Endodermal cell (in vitro differentiated cells): Measurements from ENCODE around the gene GNPAT. TPM values are rescaled to one million over a fixed set of nuclear protein-coding genes. Genes with fewer than 3 reads are reported as not detected.

Source experiments
- DNase-seq: peaks from one replicate; pipeline ENCODE4 v3.0.0-alpha.2; 2017
- H3K27ac ChIP-seq: 2 replicates; pipeline ENCODE4 v1.5.1; 2013; ENCODE audit warnings: mild to moderate bottlenecking, low read depth, low read length, moderate library complexity
- H3K27me3 ChIP-seq: 2 replicates; pipeline ENCODE4 v1.6.1; 2013; ENCODE audit warnings: mild to moderate bottlenecking, low read length, moderate library complexity; ENCODE audit not compliant: insufficient read depth, control insufficient read depth, poor library complexity, severe bottlenecking
- H3K36me3 ChIP-seq: 2 replicates; pipeline ENCODE4 v1.7.0; 2013; ENCODE audit warnings: mild to moderate bottlenecking, low read length, moderate library complexity; ENCODE audit not compliant: control insufficient read depth, insufficient read depth
- H3K4me1 ChIP-seq: one replicate; pipeline ENCODE4 v1.7.0; 2013; ENCODE audit warnings: low read length; ENCODE audit not compliant: control insufficient read depth, insufficient read depth
- H3K4me3 ChIP-seq: 2 replicates; pipeline ENCODE4 v1.5.1; 2013; ENCODE audit warnings: mild to moderate bottlenecking, low read length, moderate library complexity
- H3K9ac ChIP-seq: 2 replicates; pipeline ENCODE4 v1.6.1; 2013; ENCODE audit warnings: mild to moderate bottlenecking, low read length, moderate library complexity; ENCODE audit not compliant: poor library complexity, severe bottlenecking; ENCODE audit errors: extremely low read depth
- H3K9me3 ChIP-seq: 2 replicates; pipeline ENCODE4 v1.6.1; 2013; ENCODE audit warnings: mild to moderate bottlenecking, low read length, moderate library complexity; ENCODE audit not compliant: control insufficient read depth
- H3K27ac Mint-ChIP-seq: 2 replicates; pipeline ENCODE4 v1.8.0; 2020; ENCODE audit warnings: mixed read lengths
- H3K27me3 Mint-ChIP-seq: 2 replicates; pipeline ENCODE4 v1.8.0; 2021; ENCODE audit warnings: mild to moderate bottlenecking, mixed read lengths; ENCODE audit not compliant: insufficient read depth
- H3K36me3 Mint-ChIP-seq: 2 replicates; pipeline ENCODE4 v1.8.0; 2020; ENCODE audit warnings: low read depth, mixed read lengths
- H3K4me1 Mint-ChIP-seq: 2 replicates; pipeline ENCODE4 v1.8.0; 2020; ENCODE audit warnings: mixed read lengths
- H3K4me3 Mint-ChIP-seq: 2 replicates; pipeline ENCODE4 v1.8.0; 2020; ENCODE audit warnings: mild to moderate bottlenecking, moderate library complexity, mixed read lengths
- H3K9me3 Mint-ChIP-seq: 2 replicates; pipeline ENCODE4 v1.8.0; 2020; ENCODE audit warnings: mild to moderate bottlenecking, mixed read lengths
- CTCF ChIP-seq: fragments of 200-600 bp; sonication (generic); conservative IDR thresholded peaks from 2 replicates; pipeline ENCODE4 v1.5.0; 2021; ENCODE audit warnings: antibody characterized with exemption, mild to moderate bottlenecking
- WGBS, 2 experiments: methylation state at CpG; one replicate each; pipeline versions ENCODE4 v1.1.5 to v1.1.7; 2013; ENCODE audit warnings: missing lambda C conversion rate in 2 of 2, mixed read lengths in 1 of 2; ENCODE audit not compliant: insufficient coverage in 1 of 2, insufficient read length in 1 of 2; 5-methylcytosine and 5-hydroxymethylcytosine counted together
- total RNA-seq, 2 donors: library from RNA; stranded (reverse); fragmentation: NEBNext Ultra II Directional in 1 of 2; extraction: Animal tissue kit (Norgen Biotek cat#: 25700) in 1 of 2; gene quantifications; 2 replicates in 1 of 2; 3 replicates in 1 of 2; pipeline ENCODE4 v1.2.1, GENCODE V29; 2021

GNPAT gene
- total RNA-seq, 2 donors from 2014 or later = 56.5 to 69.1 TPM

DNA sequence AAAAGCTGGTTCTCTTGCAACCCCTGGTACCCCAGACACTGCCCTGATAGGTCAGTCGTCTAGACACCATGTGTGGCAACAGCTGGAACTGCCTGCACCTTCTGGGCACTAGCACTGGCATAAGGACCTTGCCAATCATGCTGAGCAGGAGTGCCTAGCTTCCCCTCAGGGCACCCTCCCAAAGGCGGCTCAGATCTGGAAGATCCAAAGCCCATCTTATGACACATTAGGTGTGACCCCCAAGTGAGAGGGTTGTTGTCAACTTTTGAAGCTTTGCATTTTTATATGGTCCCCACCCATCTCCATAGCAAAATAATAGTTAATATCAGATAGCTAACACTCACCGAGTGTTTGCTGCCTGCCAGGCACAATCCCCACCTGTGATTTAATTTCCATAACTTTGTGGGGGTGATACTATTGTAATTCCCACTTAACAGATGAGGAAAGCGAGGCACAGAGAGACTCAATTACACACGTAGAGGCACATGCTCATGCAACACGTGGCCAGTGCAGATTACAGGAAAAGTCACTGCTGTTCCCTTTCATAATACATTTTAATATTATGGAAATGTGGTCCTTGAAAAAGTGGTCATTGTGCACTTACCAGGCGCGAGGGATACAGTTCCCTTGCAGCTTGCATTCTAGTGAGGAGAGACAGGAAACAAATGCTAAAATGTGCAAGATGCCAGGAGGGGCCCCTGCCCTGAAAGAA lies 70.9 kb downstream of the GNPAT start:
- H3K27me3 ChIP-seq = no peaks in the 10 kb centered on the region
- WGBS, 2 experiments = 88 to 92% methylated on average over 3 to 8 of the region's 8 CpGs
- H3K27ac Mint-ChIP-seq = no peak overlapping the region
- H3K9me3 ChIP-seq = no peaks in the 10 kb centered on the region
- peak; percentile 10 for DNase-seq
- TF ChIP-seq CTCF = no peak
- no peaks in the 10 kb centered on the region for H3K36me3 Mint-ChIP-seq
- H3K9me3 Mint-ChIP-seq = no peaks in the 10 kb centered on the region
- no peak overlapping the region for H3K4me3 ChIP-seq
- no peak overlapping the region for H3K27ac ChIP-seq
- no peak overlapping the region for H3K4me3 Mint-ChIP-seq
- no peaks in the 10 kb centered on the region for H3K36me3 ChIP-seq
- H3K4me1 ChIP-seq = no peaks in the 10 kb centered on the region
- peaks cover 9% of the 10 kb centered on the region for H3K27me3 Mint-ChIP-seq
- H3K4me1 Mint-ChIP-seq = no peaks in the 10 kb centered on the region
- no peak overlapping the region for H3K9ac ChIP-seq

GRCh38 chr1:231312432-231312788 lies 71.4 kb downstream of the GNPAT start:
- Mint-ChIP-seq H3K27ac (no peak overlapping the region), H3K27me3 (peaks cover 9% of the 10 kb centered on the region), H3K9me3 (no peaks in the 10 kb centered on the region), H3K4me1 (no peaks in the 10 kb centered on the region), H3K36me3 (no peaks in the 10 kb centered on the region), H3K4me3 (no peak overlapping the region)
- no peak for TF ChIP-seq CTCF
- WGBS, 2 experiments = 88 to 100% methylated on average over 2 to 5 of the region's 5 CpGs
- Histone ChIP-seq H3K4me1 (no peaks in the 10 kb centered on the region), H3K4me3 (no peak overlapping the region), H3K9me3 (no peaks in the 10 kb centered on the region), H3K27me3 (no peaks in the 10 kb centered on the region), H3K27ac (no peak overlapping the region), H3K9ac (no peak overlapping the region), H3K36me3 (no peaks in the 10 kb centered on the region)
- DNase-seq = peak; percentile 20

DNA sequence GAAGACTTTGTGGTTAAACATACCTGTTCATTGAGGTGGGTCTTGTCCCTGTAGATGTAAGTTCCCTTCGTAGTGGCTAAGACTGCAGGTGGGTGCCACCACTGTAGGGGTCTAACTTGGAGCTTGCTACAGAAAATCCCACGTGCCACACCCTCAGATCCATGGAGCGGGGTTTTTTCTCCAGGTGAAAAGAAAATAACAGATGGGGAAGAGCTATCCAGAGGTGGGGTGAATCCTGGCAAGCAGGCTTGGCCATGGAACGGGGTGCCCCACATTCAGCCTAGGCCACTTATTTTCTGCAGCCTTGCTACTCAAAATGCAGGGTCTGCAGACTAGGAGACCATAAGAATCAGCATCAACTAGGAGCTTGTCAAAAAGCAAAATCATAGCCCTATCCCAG lies 72.6 kb downstream of the GNPAT start:
- no peaks in the 10 kb centered on the region for H3K36me3 Mint-ChIP-seq
- H3K9me3 Mint-ChIP-seq = peaks cover 4% of the 10 kb centered on the region
- no peaks in the 10 kb centered on the region for H3K36me3 ChIP-seq
- peaks cover 9% of the 10 kb centered on the region for H3K27me3 Mint-ChIP-seq
- H3K9me3 ChIP-seq = no peaks in the 10 kb centered on the region
- H3K4me1 Mint-ChIP-seq = no peaks in the 10 kb centered on the region
- no peak overlapping the region for H3K27ac ChIP-seq
- peak; percentile 13 for DNase-seq
- WGBS, 2 experiments = 92 to 100% methylated on average over 3 to 4 of the region's 4 CpGs
- H3K9ac ChIP-seq = no peak overlapping the region
- H3K4me1 ChIP-seq = no peaks in the 10 kb centered on the region
- no peaks in the 10 kb centered on the region for H3K27me3 ChIP-seq
- no peak overlapping the region for H3K27ac Mint-ChIP-seq
- no peak for TF ChIP-seq CTCF
- H3K4me3 ChIP-seq = no peak overlapping the region
- no peak overlapping the region for H3K4me3 Mint-ChIP-seq
